Ishikawa (cell line): ENCODE measurements around the gene MORC1.

Experiments
- CREB1 ChIP-seq: IDR thresholded peaks from 2 replicates; pipeline ENCODE4 v1.6.1; 2012; ENCODE audit warnings: low read depth
- EP300 ChIP-seq: IDR thresholded peaks from 2 replicates; pipeline ENCODE4 v1.6.1; 2012; ENCODE audit warnings: borderline replicate concordance
- MAX ChIP-seq: IDR thresholded peaks from 2 replicates; pipeline ENCODE4 v1.6.1; 2012
- NFIC ChIP-seq: IDR thresholded peaks from 2 replicates; pipeline ENCODE4 v1.6.1; 2012
- RAD21 ChIP-seq: IDR thresholded peaks from 2 replicates; pipeline ENCODE4 v1.6.1; 2012; ENCODE audit warnings: low read depth
- REST ChIP-seq: IDR thresholded peaks from 2 replicates; pipeline ENCODE4 v1.6.1; 2012; ENCODE audit warnings: low read depth, mild to moderate bottlenecking
- TAF1 ChIP-seq: IDR thresholded peaks from 2 replicates; pipeline ENCODE4 v1.6.1; 2012; ENCODE audit warnings: low read depth, mild to moderate bottlenecking
- TEAD4 ChIP-seq: IDR thresholded peaks from 2 replicates; pipeline ENCODE4 v1.6.1; 2012
- USF1 ChIP-seq: IDR thresholded peaks from 2 replicates; pipeline ENCODE4 v1.6.1; 2012
- YY1 ChIP-seq: IDR thresholded peaks from 2 replicates; pipeline ENCODE4 v1.6.1; 2012; ENCODE audit warnings: low read depth
- ZBTB7A ChIP-seq: IDR thresholded peaks from 2 replicates; pipeline ENCODE4 v1.6.1; 2012; ENCODE audit warnings: low read depth

GRCh38 chr3:109132801-109133473 lies 15.0 kb upstream of the MORC1 start:
- TF ChIP-seq REST (no peak), CREB1 (no peak), YY1 (no peak), ZBTB7A (no peak), NFIC (no peak), TAF1 (no peak), EP300 (no peak), RAD21 (no peak), MAX (no peak), TEAD4 (no peak), USF1 (no peak)
